ENCODE results near the gene CREB3L2.

DNA sequence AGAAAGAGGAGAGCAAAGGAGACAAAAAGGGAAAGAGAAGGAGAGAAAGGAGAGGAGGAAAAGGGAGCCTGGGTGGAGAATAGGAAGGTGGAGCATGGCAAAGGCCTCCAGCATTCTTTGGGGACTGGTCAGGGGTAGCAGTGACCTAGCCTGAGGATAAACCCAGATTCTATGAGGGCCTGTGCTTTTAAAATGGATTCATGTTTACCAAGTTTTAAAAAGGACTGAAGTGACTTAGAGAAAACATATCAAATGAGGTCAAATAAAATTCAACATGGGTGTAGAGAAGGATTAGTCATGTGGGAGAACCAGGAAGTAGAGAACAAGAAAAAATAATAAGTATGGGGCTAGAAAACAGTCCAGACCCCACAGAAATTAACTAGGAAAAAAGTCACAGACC lies 20.7 kb downstream of the CREB3L2 start:
- TF ChIP-seq, protein P1, sequence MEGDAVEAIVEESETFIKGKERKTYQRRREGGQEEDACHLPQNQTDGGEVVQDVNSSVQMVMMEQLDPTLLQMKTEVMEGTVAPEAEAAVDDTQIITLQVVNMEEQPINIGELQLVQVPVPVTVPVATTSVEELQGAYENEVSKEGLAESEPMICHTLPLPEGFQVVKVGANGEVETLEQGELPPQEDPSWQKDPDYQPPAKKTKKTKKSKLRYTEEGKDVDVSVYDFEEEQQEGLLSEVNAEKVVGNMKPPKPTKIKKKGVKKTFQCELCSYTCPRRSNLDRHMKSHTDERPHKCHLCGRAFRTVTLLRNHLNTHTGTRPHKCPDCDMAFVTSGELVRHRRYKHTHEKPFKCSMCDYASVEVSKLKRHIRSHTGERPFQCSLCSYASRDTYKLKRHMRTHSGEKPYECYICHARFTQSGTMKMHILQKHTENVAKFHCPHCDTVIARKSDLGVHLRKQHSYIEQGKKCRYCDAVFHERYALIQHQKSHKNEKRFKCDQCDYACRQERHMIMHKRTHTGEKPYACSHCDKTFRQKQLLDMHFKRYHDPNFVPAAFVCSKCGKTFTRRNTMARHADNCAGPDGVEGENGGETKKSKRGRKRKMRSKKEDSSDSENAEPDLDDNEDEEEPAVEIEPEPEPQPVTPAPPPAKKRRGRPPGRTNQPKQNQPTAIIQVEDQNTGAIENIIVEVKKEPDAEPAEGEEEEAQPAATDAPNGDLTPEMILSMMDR (IDR thresholded peaks at IDR 0.05 in 2 of 3, conservative IDR thresholded peaks at IDR 0.05 in 1 of 3; ENCODE audit: borderline replicate concordance in 1 of 3, insufficient read depth in 1 of 3, low read depth in 2 of 3, low read length in 2 of 3), result no peak
- TF ChIP-seq POLR2AphosphoS5 (IDR thresholded peaks at IDR 0.05; ENCODE audit: low read depth, low read length) (no peak), MAX (IDR thresholded peaks at IDR 0.05) (no peak), EGR1 (IDR thresholded peaks at IDR 0.05; ENCODE audit: low read depth) (no peak), YY1 (IDR thresholded peaks at IDR 0.05; ENCODE audit: extremely low read depth, insufficient replicate concordance, low read depth, low read length) (no peak), CBX3 (IDR thresholded peaks at IDR 0.05; ENCODE audit: low read depth) (no peak), FOSL1 (IDR thresholded peaks at IDR 0.05; ENCODE audit: low read depth) (no peak)

Measured in HCT116 (cell line).